Stimulated activated CD4-positive, alpha-beta T cell treated with anti-CD3 and anti-CD28 coated beads, Interleukin-1b, Interleukin-23, amount 100 ng/mL, for 4 hours (primary cell): ENCODE results near the gene SIX3.

Source experiments
- DNase-seq, 2 donors: peaks; one replicate each; pipeline ENCODE4 v3.0.0-alpha.2; 2020; ENCODE audit warnings: low read depth in 2 of 2

Gene SIX3

DNA sequence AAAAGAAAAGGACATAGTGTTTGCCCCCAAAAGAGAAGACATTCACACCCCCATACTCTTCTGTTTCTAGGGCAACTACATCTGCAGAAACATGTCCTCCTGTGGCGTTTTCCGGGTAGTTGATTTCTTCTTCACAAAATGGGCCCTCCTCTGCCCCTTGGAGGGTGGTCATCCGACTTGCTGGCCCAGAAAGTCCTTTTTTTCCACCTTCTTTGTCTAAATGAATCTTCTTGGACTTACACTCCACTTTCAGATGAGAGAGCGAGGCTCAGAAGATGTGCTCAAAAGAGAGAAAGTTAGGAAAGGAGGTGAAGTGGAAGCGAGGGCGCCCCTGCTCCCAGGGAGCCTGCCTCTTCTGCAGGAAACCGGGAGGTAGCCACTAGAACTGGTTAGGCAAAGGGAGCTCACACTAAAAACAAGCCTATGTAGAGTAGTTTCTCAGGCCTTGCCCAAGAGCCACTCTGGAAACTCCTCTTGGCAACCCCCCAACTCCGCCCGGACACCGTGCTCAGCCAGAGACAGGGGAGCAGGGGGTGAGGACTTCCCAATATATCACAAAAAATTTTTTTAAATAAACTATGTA, 10.2 kb upstream of the SIX3 start:
- no peak for DNase-seq

GRCh38 chr2:44932079-44932478, 9.4 kb upstream of the SIX3 start:
- DNase-seq, result no peak

DNA sequence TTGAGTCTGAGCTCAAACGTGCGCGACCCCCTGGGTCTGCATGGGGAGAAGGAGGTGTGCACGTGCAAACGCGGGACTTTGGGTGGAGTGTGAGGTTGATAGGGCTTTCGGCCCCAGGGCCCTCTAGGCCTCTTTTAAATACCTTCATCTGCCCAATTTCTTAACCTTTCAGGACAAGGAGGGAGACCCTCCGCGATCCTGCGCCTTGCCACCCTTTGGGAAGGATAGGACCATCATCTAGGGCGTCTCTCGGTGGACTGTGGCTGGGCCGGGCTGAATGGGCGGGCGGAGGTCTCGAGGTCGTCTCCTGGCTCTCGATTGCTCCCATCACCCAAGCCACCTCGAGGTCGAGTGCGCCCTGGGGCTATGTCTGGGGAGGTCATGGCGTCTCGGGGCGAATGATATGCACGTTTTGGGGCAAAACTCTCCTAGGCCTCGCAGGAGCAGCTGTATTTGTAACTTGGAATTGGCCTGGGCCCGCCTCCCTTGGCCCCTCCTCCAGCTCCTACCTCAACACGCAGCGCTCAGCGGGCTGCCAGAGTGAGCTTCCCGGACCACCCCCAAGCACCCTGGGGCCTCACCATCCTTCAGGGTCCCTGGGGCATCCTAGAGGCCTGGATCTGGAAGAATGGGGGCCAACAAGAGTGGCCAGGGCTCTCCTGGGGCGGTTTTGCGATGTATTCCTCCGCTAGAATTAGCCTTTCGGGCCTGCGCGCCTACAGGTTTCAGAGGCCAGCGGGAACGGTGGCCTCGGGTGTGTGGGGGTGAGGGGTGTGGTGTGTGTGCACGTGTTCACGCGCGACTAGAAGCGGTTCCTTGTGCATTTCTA, 8.7 kb upstream of the SIX3 start:
- DNase-seq, result no peak

- DNase-seq, result no peak
These were observed 8.0 kb upstream of the SIX3 start for GRCh38 chr2:44933434-44933951.

DNA sequence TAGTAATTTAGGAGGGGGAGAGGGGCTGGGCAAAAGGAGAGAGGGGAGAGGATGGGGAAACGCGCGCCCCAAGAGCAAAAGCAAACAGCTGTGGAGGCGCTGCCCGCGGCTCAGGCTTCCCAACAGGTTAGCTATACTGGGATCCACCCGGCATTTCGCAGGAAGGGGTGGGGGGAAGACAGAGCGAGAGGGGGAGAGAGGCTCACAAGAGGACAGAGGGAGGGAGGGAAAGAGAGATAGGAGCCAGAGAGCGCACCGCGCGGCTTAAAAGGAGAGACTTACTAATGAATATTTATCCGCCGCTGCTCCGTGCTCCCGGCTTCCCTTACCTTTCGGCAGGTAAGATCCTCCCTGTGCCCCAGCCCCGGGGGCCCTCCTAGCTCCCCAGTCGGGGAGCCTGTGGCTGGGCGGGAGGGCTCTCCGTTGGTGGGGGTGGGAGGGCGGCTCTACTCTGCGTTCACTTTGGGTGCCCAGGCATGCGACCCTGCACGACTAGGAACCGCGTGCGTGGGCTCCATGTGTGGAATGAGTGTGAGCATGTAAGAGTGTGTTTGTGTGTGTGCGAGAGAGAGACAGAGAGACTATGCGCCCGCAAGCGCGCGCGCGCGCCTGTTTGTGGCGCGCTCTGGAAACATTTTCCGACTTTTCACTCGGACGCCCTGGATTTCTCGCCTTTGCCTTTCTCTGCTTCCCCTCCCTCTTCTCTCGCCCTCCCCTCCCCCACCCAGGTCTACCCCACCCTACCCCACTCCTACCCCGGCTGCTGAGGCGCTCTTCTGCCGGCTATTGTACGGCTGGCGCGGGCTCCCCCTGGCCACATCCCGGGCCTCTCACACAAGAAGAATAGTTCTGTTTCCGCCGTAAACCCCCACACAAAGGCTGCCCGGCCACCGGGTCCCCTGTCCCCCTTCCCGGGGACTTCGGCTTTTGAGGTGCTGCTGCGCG, 7.2 kb upstream of the SIX3 start:
- no peak for DNase-seq

- DNase-seq, result no peak
These were observed 6.3 kb upstream of the SIX3 start for GRCh38 chr2:44934983-44935728.

DNA sequence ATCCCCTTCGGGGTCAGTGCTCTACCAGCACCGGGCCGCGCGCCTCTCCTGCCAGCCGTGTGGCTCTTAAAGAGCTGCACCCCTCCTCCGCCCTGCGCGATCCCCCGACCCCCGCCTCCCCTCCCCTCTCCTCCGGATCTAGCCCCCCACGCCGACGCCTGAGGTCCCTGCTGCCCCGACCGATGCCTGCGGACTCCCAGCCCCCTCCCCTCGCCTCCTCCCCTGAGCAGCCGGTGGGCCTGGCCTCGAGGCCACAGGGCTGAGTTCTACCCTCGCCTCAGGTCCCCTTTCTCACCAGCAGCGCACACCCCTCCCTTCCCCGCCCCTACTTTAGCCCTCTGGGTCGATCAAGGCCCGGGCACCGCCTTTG, 5.8 kb upstream of the SIX3 start:
- DNase-seq, result no peak

GRCh38 chr2:44936275-44936674, 5.2 kb upstream of the SIX3 start:
- DNase-seq, result no peak

GRCh38 chr2:44936715-44937687, 4.5 kb upstream of the SIX3 start:
- DNase-seq, result no peak

GRCh38 chr2:44937688-44938240, 3.7 kb upstream of the SIX3 start:
- no peak for DNase-seq

DNA sequence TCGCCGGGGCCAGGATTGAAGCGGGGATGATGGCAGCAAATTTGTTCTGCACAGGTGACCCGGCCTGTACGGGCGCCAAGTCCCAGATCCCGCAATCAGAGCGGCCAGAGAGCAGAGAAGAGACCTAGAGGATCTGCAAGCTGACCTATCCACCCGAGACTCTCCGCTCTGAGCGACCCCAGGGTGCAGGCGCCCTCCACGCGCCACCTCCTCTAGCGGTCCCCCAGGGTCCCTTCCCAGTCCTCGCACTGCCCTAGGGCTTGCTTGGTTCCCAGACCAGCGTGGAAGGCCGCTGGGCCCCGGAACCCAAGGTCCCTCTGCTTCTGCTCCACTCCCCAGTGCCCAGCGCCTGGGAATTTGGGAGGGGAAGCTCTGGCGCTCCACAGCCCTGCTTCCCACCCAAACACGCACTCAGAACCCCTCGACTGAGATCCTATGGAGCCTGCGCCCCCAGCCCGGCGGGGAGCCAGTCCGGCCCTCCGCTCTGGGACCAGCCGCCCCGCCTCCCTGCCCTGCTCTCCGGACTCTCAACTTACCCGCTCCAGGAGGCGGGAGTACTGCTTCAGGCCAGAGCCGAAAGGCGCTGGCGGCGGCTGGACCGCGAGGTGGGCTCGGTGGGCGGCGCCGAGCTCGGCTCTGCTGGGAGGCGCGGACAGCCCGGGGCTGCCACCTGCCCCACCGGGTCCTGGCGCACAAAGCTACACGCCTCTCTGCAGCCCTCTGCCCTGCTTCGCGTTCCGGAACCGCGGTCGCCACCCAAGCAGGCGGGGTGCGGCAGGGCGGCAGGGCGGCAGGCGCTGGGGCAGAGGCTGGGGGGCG, 3.0 kb upstream of the SIX3 start:
- no peak for DNase-seq

- no peak for DNase-seq
These were observed 2.1 kb upstream of the SIX3 start for GRCh38 chr2:44939106-44940048.

GRCh38 chr2:44940049-44940494, 1.4 kb upstream of the SIX3 start:
- no peak for DNase-seq

DNA sequence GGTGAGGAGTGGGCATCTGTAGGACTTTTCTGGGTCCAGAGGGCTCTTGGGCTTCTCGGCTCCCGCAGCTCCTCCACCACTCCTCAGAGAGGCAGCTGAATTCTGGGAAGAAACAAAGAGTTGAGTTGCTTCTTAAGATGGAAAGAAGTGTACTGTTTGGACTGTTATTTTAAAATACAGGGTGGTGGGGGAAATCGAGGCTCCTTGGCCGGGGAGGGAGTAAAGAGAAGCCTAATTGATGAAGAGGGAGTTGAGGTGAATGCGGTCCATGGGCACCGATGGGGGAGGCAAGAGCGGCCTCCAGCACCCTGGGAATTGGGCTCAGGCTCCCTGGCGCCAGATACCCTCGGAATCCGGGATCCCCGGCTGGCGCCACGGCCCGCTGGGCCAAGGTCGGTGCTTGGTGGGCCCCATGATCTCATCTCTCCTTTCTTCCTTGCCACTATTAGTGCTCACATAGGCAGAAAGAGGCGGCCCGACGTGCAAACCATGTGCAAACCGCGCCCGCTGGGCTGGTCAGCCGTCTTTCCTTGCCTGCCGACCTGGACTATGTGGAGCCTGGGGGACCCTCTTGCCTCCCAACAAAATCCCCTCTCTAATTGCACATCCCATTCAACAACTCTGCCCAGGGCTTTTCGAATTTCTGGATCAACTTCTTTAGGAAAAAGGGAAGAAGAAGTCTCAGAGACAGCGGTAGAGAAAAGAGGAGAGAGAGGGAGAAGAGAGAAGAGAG, 604 bp upstream of the SIX3 start:
- no peak for DNase-seq

DNA sequence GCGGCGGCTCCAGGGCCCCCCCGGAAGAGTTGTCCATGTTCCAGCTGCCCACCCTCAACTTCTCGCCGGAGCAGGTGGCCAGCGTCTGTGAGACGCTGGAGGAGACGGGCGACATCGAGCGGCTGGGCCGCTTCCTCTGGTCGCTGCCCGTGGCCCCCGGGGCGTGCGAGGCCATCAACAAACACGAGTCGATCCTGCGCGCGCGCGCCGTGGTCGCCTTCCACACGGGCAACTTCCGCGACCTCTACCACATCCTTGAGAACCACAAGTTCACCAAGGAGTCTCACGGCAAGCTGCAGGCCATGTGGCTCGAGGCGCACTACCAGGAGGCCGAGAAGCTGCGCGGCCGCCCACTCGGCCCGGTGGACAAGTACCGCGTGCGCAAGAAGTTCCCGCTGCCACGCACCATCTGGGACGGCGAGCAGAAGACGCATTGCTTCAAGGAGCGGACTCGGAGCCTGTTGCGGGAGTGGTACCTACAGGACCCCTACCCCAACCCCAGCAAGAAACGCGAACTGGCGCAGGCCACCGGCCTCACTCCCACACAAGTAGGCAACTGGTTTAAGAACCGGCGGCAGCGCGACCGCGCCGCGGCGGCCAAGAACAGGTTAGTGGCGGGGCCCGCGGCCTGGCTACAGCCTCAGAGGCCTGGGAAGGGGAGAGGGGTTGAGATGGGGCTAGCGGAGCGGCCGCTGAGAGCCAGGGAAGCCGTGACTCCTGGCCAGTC, 965 bp downstream of the SIX3 start:
- DNase-seq, result no peak

DNA sequence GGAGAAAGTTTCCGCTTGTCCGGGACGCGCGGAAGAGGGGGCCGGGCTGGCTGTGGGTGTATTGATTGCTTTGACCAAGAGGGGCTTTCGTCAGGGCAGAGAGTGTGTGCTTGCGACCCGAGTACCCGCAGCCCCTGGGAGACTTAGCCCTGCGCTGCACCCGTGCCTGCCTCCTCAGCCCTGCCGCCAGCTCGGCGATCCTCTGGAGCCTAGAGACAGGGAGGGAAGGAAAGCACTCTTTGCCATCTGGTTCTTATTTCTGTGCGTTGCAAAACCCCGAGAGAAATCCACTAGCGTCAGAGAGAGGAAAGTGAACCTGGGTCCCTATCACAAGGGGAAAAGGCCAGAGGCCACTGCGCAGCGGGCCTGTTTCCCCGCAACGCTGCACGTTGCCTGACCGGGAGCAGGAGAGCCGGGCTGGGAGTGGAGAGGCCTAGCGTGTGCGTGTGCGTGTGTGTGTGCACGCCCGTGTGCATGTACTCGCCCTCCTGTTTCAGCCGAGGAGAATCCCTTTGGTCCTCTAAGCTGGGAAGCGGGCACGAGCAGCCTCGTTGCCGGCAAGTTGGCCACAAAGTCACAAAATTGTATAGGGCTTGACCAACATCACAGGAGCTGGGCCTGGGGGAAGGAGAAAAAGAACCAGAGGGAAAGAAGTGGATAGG, 1.7 kb downstream of the SIX3 start:
- DNase-seq, result no peak
